NCI-H1092 treated with DMSO at 0.1 percent for 48 hours (cell line): ENCODE results near the gene RFX4.
"Not testable (repeated sequence)": the region's sequence is repeated elsewhere in the genome, so short reads cannot be mapped to it uniquely, and the experiment has no call there.

Experiments
- DNase-seq: peaks from one replicate; lab custom pipeline; 2025; lab: John Stamatoyannopoulos, UW

Gene RFX4

DNA sequence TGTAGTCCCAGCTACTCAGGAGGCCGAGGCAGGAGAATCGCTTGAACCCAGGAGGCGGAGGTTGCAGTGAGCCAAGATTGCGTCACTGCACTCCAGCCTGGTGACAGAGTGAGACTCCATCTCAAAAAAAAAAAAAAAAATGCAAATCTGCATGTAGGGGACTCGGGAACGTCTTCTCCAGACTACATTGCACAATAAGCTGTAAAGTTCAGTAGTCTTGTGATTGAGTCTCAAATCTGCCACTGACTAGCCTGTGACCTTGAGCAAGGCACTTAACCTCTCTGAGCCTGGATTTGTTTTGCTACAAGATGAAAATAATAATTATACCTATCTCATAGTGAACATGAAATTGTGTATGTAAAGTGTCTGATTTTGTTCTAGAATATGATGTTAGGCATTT lies 109.2 kb downstream of the RFX4 start:
- not testable (repeated sequence) for DNase-seq

GRCh38 chr12:106692896-106693820 lies 110.4 kb downstream of the RFX4 start:
- no peak for DNase-seq

GRCh38 chr12:106696071-106696470 lies 113.3 kb downstream of the RFX4 start:
- no peak for DNase-seq

- DNase-seq = no peak
These were observed 114.0 kb downstream of the RFX4 start for GRCh38 chr12:106696681-106697417.

GRCh38 chr12:106704081-106704480 lies 121.3 kb downstream of the RFX4 start:
- DNase-seq = no peak

DNA sequence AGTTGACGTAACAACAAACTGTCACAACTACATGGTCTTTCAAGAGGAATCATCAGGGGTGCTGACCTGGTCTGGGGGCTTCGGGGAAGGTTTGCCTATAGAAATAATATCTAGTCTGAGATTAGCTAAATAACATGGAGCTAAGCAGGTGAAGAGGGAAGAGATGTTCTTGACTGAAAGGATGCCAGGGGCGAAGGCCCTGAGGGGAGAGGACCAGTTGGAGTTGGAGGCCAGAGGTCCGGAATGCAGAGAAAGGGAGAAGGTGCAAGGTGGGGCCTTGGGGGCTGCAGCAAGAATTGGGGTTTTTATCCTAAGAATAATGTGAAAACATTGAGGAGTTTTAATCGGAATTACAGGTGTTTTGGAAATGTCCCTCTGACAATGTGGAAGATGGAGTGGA lies 123.2 kb downstream of the RFX4 start:
- no peak for DNase-seq

- DNase-seq = no peak
These were observed 126.3 kb downstream of the RFX4 start for GRCh38 chr12:106709068-106709511.

DNA sequence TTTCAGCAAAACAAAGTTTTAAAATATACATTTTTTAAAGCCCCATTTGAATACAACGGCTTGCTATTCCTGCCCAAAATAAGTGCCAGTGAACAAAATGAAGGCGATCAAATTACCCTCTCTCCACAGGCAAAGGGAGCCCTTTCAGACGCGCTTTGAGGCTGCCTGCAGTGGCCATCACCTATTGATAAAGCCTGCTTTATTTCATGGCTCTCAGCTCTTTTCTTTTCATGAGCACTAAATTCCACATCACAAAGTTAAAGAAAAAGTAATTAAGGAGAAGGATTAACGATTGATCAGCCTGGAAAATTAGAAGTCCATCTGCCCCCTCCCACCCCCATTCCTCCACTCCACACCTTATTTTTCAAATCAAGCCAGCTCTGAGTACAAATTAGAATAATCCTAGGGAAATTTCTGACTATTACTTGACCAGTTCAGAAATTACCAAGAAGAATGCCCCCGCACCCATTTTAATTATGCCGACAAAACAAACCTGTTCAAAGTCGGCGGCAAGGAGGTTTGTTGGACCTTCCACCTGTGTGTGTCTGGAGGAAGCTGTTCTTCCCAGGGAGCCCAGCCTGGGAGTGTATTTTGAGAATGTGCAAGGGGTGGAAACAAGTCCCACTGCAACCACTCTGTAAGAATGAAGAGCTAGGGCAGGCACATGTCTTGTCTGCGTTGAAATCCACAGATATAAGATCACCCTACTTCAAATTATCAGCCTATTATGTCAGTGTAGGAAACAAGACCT lies 127.5 kb downstream of the RFX4 start:
- DNase-seq = no peak

DNA sequence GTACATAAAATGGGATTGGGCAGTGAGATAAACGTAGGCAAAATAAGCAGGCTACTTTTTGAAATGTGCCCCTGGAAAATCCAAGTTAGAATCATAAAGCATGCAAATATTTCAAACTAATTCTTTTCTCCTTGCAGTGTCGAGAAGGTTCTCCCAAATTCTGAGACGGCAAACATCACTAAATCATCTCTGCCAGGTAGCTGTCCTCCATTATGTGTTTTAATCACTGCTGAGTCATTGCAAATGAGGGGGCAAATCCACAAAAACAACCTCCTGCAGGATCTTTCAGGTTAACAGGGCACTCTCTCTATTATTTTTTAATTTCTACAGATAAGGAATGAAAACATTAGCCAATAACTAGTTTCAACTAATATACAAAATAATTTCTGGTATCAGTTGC lies 128.5 kb downstream of the RFX4 start:
- no peak for DNase-seq

- no peak for DNase-seq
These were observed 130.0 kb downstream of the RFX4 start for GRCh38 chr12:106712768-106713167.

GRCh38 chr12:106714926-106715325 lies 132.1 kb downstream of the RFX4 start:
- no peak for DNase-seq

DNA sequence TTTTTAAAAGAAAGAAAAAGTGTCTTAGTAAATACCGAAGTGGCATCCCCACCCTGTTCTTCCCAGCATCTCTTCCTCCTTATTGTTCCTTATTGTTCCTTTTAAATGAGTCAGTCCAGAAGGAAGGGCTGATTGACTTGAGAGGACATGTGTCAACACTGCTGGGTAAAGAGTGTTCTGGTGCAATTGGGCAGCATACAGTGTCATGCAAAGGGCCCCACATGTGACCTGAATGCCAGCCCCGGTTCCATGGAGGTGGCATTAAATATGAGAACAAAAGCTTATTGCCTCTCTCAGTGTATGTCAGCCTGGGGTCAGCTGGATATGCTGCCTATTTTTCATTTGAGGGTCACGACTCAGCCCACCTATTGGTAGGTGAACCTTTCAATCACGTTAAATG lies 132.8 kb downstream of the RFX4 start:
- no peak for DNase-seq

GRCh38 chr12:106717673-106718072 lies 134.9 kb downstream of the RFX4 start:
- DNase-seq = no peak

DNA sequence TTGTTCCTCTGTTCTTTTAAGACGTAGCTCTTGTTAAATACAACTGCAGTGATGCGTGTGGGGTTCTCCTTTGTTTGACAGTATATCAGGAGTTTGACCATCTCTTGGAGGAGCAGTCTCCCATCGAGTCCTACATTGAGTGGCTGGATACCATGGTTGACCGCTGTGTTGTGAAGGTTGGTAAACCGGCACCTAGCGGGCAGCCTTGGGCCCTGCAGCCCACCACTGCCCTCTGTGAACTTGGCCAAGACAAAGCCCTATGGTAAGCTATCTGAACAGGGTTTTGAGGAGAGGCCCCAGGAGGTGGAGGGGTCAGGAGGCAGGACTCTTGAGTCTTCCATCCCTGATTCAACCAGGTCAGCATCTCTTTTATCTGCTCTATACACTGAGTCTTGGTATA lies 137.1 kb downstream of the RFX4 start:
- DNase-seq = no peak

DNA sequence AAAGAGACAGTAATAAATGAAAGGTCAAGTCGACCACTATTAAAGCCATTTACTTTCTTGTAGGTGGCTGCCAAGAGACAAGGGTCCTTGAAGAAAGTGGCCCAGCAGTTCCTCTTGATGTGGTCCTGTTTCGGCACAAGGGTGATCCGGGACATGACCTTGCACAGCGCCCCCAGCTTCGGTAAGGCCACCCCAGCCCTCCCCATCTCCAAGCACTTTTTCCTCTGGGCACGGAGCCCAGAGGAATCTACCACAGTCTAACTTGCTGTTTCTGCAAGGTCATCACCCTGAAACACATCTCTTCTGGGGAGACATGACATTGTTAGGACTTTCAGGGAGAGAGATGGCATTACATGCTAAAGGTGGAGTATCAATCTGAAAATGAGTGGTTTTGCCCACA lies 137.9 kb downstream of the RFX4 start:
- no peak for DNase-seq

DNA sequence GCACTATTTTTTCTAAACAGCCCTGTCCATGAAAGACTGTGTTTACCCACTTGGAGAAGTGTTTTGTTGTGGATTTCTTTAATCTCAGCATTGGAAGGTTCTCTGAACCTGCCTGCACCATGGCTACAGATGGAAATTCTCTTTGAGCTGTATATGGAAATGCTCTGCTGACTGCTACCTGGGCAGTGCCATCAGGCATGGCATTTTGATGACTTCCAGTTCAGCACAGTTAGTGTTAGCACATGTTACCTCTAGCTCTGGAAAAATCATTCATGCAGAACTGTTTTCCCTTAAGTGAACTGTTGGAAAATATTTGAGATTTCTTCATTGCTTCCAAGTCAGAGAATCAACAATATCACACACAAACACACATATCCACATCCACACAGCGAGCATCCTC lies 139.1 kb downstream of the RFX4 start:
- DNase-seq = no peak

- DNase-seq = no peak
These were observed 140.0 kb downstream of the RFX4 start for GRCh38 chr12:106722837-106723236.

- DNase-seq = no peak
These were observed 140.6 kb downstream of the RFX4 start for GRCh38 chr12:106723416-106723815.

- no peak for DNase-seq
These were observed 141.3 kb downstream of the RFX4 start for GRCh38 chr12:106724116-106724515.

DNA sequence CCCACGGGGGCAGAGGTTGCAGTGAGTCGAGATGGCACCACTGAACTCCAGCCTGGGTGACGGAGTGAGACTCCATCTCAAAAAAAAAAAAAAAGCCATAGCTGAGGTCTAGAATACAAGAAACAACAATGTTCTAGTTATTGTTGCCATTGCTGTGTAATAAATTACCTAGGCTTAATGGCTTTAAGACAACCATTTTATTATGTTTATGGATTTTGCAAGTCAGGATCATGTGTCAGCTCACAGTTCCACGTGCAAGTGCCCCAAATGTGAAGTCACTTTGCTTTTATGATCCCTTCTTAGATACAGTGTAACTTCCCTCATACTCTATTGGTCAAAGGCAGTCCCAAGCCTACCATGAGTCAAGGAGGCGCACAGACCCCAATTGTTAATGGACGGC lies 142.1 kb downstream of the RFX4 start:
- DNase-seq = no peak

GRCh38 chr12:106726603-106727202 lies 143.9 kb downstream of the RFX4 start:
- DNase-seq = not testable (repeated sequence)

DNA sequence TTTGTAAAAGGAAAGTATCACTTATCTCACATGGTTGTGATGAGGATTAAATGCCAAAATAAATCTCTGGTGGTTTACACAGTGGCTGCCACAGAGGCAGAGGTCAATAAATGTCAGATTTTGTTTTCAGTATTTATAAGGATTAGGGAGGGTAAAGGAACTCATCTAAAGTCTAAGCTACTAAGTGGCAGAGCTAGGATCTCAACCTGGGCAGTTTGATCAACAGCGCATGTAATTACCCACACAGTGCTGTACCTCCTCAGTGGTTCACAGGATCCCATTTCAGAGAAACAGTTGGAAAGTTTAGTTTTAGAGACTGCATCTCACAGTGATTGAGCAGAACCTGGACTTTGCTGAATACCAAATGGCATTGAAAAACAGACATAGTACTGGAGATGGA lies 146.8 kb downstream of the RFX4 start:
- no peak for DNase-seq
